HCT116 (cell line): ENCODE results near the gene TF.

Experiments
- CEBPB ChIP-seq: IDR thresholded peaks from 2 replicates; pipeline ENCODE4 v1.6.1; 2012; ENCODE audit warnings: low read depth
- EZH2 ChIP-seq: fragments of 200-600 bp; sonication (generic); IDR thresholded peaks from 2 replicates; pipeline ENCODE4 v1.6.1; 2017; ENCODE audit warnings: antibody characterized with exemption, mixed run types
- JUND ChIP-seq: IDR thresholded peaks from 2 replicates; pipeline ENCODE4 v1.6.1; 2012
- POLR2A ChIP-seq: IDR thresholded peaks from 2 replicates; pipeline ENCODE4 v1.7.0; 2011; ENCODE audit warnings: borderline replicate concordance; ENCODE audit not compliant: insufficient read depth, insufficient read length; ENCODE audit errors: extremely low read depth
- SP1 ChIP-seq: IDR thresholded peaks from 2 replicates; pipeline ENCODE4 v1.6.1; 2012; ENCODE audit warnings: low read depth
- SRF ChIP-seq: IDR thresholded peaks from 2 replicates; pipeline ENCODE4 v1.6.1; 2012; ENCODE audit warnings: low read depth
- TCF7L2 ChIP-seq: IDR thresholded peaks from 2 replicates; pipeline ENCODE4 v1.7.0; 2011; ENCODE audit warnings: borderline replicate concordance, inconsistent platforms; ENCODE audit not compliant: insufficient read depth, insufficient read length; ENCODE audit errors: extremely low read depth
- ZFX ChIP-seq: fragments of 450-650 bp; IDR thresholded peaks from 2 replicates; pipeline ENCODE4 v1.6.1; 2017
- TF ChIP-seq, protein P1 (sequence below), 3 experiments: fragments of 200-600 bp in 1 of 3; sonication (generic) in 1 of 3; IDR thresholded peaks in 2 of 3; conservative IDR thresholded peaks in 1 of 3; 2 replicates each; pipeline ENCODE4 v1.5.1; 2012 to 2017; ENCODE audit warnings: low read depth in 2 of 3, low read length in 2 of 3, antibody characterized with exemption in 1 of 3, borderline replicate concordance in 1 of 3, control low read depth in 1 of 3, mild to moderate bottlenecking in 1 of 3, mixed read lengths in 1 of 3, mixed run types in 1 of 3, moderate library complexity in 1 of 3; ENCODE audit not compliant: insufficient read depth in 1 of 3

DNA sequence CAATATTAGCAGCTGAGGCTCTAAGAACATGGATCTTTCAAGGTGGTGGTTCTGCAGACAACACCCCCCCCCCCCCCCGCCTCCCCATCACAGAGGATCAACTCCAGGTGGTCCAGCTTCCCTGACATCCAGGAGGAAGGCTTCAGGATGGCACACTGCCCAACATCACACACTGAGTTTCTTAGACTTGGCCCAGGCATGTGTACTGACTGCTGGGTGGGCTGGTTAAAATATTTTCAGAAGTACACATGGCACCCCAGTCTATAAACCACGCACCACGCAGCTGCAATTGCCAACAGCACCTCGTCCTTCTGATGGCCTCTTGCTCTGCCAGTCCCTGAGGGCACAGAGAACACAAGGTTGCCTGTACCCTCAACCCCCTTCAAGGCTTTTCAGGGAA is 81.5 kb downstream of the TF start:
- TF ChIP-seq SP1 = no peak
- TF ChIP-seq SRF = no peak
- no peak for TF ChIP-seq POLR2A
- no peak for TF ChIP-seq TCF7L2
- TF ChIP-seq ZFX = no peak
- TF ChIP-seq JUND = no peak
- no peak for TF ChIP-seq EZH2
- TF ChIP-seq, protein P1, sequence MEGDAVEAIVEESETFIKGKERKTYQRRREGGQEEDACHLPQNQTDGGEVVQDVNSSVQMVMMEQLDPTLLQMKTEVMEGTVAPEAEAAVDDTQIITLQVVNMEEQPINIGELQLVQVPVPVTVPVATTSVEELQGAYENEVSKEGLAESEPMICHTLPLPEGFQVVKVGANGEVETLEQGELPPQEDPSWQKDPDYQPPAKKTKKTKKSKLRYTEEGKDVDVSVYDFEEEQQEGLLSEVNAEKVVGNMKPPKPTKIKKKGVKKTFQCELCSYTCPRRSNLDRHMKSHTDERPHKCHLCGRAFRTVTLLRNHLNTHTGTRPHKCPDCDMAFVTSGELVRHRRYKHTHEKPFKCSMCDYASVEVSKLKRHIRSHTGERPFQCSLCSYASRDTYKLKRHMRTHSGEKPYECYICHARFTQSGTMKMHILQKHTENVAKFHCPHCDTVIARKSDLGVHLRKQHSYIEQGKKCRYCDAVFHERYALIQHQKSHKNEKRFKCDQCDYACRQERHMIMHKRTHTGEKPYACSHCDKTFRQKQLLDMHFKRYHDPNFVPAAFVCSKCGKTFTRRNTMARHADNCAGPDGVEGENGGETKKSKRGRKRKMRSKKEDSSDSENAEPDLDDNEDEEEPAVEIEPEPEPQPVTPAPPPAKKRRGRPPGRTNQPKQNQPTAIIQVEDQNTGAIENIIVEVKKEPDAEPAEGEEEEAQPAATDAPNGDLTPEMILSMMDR (IDR thresholded peaks at IDR 0.05 in 2 of 3, conservative IDR thresholded peaks at IDR 0.05 in 1 of 3; ENCODE audit: borderline replicate concordance in 1 of 3, insufficient read depth in 1 of 3, low read depth in 2 of 3, low read length in 2 of 3) = no peak
- no peak for TF ChIP-seq CEBPB
